AG09319 (cell line): ENCODE measurements around the gene OPCML.

Experiments
- DNase-seq: peaks from one replicate; pipeline ENCODE4 v3.0.0-alpha.2; 2010; ENCODE audit warnings: low read depth; ENCODE audit errors: extremely low read depth
- CTCF ChIP-seq: IDR thresholded peaks from 2 replicates; pipeline ENCODE4 v1.5.1; 2011; ENCODE audit warnings: low read depth, mild to moderate bottlenecking, inconsistent platforms, low read length, moderate library complexity

Gene OPCML

GRCh38 chr11:133536198-133536597 is 3.9 kb upstream of the OPCML start:
- DNase-seq: no peak
- no peak for TF ChIP-seq CTCF

GRCh38 chr11:133533205-133533604 is 904 bp upstream of the OPCML start:
- no peak for DNase-seq

GRCh38 chr11:133531458-133531857 is 843 bp downstream of the OPCML start:
- no peak for DNase-seq

More at GRCh38 chr11:133533205-133533604, 904 bp upstream of the OPCML start:
- TF ChIP-seq CTCF: no peak

GRCh38 chr11:133530501-133530835 is 1.8 kb downstream of the OPCML start:
- no peak for TF ChIP-seq CTCF
- no peak for DNase-seq

More at GRCh38 chr11:133531458-133531857, 843 bp downstream of the OPCML start:
- no peak for TF ChIP-seq CTCF

GRCh38 chr11:133529807-133530500 is 2.3 kb downstream of the OPCML start:
- TF ChIP-seq CTCF: no peak
- no peak for DNase-seq

- DNase-seq: no peak
- no peak for TF ChIP-seq CTCF
Measured at GRCh38 chr11:133526790-133527189, 5.5 kb downstream of the OPCML start.

GRCh38 chr11:133525976-133526375 is 6.3 kb downstream of the OPCML start:
- no peak for TF ChIP-seq CTCF
- no peak for DNase-seq
